Activated effector memory CD4-positive, alpha-beta T cell treated with Interleukin-2 at 50 U/mL for 16 hours (primary cell): ENCODE measurements around the gene ZP1.
A peak's percentile ranks its signal among the peaks of the same experiment; 100 is the strongest.

Experiments
- DNase-seq: peaks from one replicate; pipeline ENCODE4 v3.0.0-alpha.2; 2020

The ZP1 gene

DNA sequence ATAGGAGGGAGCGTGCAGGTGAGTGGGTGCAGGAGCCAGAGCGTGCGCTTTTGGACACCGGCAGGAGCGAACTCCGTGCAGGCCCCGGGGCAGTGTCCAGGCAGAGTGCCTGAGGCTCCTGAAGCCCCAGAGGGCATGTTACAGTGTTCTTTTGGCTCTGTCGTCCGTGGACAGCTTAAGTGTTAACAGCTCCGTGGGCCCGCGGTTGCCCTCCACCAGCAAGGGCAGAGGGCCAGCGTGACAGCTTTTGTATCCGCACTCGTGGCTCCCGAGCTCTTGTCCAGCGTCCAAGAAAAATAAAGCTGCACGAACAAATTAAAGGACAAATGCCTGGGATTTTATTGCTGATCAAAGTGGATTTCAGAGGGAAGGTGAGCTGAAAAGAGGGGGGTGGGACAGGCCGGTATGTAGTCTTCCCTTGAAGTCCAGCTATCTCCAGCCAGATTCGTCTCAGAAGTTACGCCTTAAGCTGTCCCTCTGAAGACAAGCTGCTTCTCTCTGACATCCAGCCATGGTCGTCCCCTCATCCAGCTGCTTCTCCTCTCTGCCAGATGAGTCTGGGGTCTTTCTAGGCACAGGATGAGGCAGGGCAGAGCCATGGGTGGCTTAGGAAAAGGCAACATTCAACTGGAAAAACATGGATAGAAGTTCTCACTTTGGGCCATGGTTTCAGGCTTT lies 45.6 kb downstream of the ZP1 start:
- DNase-seq = no peak

DNA sequence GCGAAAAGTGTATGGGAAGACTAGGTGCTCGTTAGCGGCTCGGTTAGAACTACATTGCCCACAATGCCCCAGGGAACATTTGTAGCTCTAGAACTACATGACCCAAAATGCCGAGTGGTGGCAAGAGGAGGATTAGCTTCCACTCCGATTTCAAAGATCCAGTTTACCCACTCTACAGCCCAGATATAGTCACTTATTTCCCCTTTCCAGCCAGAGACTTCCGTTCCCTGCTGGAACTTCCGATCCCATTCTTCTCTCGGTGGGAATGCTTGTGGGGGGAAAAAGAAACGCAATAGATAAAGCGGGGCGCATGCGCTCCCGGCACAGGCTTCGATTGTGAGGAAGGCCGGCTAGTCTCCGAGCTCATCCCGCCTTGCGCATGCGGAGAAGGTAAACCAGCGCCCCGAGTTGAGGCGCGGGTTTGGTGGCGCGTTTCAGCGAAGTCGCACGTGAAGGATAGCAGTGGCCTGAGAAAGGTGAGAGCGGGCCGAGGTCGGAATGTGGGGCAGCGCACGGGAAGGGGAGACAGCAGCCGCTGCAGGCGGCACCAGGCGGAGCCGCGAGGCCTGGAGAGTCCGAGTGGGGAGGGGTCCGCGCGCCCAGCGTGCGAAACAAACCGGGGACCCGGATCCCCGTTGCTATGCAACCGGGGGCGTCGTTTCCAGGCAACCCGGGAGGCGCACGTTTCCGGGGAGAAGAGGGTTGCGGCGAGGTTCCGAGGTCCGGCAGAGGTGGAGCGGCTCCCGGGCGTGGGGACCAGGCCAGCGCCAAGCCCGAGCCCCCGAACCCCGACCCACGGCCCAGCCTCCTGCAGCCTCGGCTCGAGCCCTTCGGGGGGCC lies 46.7 kb downstream of the ZP1 start, which contains the start of gene TMEM109:
TSS of gene TMEM109 (plus strand) at position 366 of the 840 bp plus-strand sequence. CDS start 5,536 bp downstream, outside the sequence.
- peak; percentile 79 for DNase-seq

GRCh38 chr11:60914633-60915247 lies 47.4 kb downstream of the ZP1 start:
- peak; percentile 25 for DNase-seq

GRCh38 chr11:60915248-60915914 lies 48.0 kb downstream of the ZP1 start:
- DNase-seq = peak; percentile 63

- no peak for DNase-seq
Measured at GRCh38 chr11:60916669-60917206, 49.4 kb downstream of the ZP1 start.

DNA sequence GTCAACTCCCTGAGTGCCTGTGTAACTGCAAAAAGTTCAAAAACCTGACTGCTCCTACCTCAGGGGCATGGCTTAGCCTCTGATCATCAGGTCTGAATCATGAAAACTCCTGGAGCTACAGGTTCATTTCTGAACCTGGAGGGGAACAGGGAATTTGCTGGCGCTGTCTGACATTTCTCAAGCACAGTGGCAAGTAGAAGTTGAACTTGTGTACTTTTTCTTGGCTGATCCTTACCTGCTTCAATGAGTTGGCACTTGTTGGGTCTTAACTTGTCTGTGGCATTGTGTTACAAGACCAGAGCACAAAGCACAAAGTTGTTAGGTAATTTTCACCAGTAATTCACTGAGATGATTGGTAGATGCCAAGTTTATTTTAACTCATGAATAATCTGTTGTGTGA lies 49.9 kb downstream of the ZP1 start:
- no peak for DNase-seq

GRCh38 chr11:60918251-60918938 lies 51.1 kb downstream of the ZP1 start:
- no peak for DNase-seq

DNA sequence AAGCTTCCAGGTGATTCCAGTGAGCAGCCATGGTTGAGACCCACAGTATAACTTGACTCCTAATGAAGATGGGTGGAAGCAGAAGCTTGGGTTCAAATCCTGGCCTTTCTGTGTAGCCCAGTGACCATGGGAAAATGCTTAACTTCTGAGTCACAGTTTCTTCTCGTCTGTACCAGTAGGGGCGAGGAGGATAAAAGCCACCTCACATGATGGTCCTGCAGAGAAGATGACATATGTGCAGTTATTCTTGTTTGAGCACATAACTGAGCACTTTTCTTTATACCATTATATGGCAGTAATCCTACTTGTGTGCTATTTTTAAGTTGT lies 51.6 kb downstream of the ZP1 start:
- no peak for DNase-seq

GRCh38 chr11:60919320-60919719 lies 52.0 kb downstream of the ZP1 start:
- no peak for DNase-seq

DNA sequence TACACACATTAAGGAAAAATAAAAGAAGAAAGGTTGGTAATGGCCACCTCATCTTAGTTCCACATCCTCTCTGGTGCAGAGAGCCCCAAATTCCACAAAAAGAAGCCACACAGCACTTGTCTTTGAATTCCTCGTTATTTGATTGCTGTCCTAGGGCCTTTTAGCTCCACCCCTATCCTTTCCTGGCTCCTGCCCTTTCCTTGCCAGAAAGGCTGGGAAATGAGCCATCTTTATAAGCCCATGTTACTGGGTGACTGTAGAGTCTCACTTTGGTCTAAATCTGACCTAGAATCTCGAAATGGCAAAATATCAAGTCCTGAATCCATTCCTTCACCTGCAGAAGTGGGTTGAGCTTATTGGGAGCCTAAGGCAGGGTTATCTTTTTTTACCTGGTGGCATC lies 52.6 kb downstream of the ZP1 start:
- no peak for DNase-seq

- DNase-seq = no peak
Measured at GRCh38 chr11:60921259-60921658, 53.9 kb downstream of the ZP1 start.

GRCh38 chr11:60921777-60922335 lies 54.5 kb downstream of the ZP1 start:
- no peak for DNase-seq

- no peak for DNase-seq
Measured at GRCh38 chr11:60922906-60923305, 55.6 kb downstream of the ZP1 start.

- no peak for DNase-seq
Measured at GRCh38 chr11:60923326-60923725, 56.0 kb downstream of the ZP1 start.

- DNase-seq = no peak
Measured at GRCh38 chr11:60923800-60924109, 56.4 kb downstream of the ZP1 start.

- DNase-seq = no peak
Measured at GRCh38 chr11:60924110-60924905, 57.0 kb downstream of the ZP1 start, which contains the start of gene TMEM132A. Gene TMEM132A (plus strand): TSS chr11:60924460. CDS start chr11:60924634, 174 bp downstream.
